Endothelial cell of umbilical vein (primary cell): ENCODE results near the gene AGPAT2. TPM values are rescaled to one million over a fixed set of nuclear protein-coding genes. Genes with fewer than 3 reads are reported as not detected.

ENCODE experiments used
- BruUV-seq: library from RNA; stranded (reverse); fragments of 400-500 nt; replicated peaks from 2 replicates; lab custom pipeline; 2021; lab: Mats Ljungman, UMichigan
- CTCF ChIA-PET: fragments of 300-600, 350-600 bp; sonication (Branson Sonifier 250); formaldehyde crosslinking; loops from one replicate; lab custom pipeline; 2021; ENCODE audit warnings: antibody characterized with exemption, inconsistent platforms; lab: Charles Lee
- POLR2A ChIA-PET: fragments of 300-600, 350-600 bp; sonication (Branson Sonifier 250); formaldehyde crosslinking; loops from one replicate; lab custom pipeline; 2021; ENCODE audit warnings: antibody characterized with exemption, inconsistent platforms; lab: Charles Lee
- DNase-seq: peaks from one replicate; pipeline ENCODE4 v3.0.0-alpha.2; 2011; ENCODE audit warnings: low read depth, low spot score
- FAIRE-seq: peaks from 2 replicates; lab custom pipeline; 2011; peaks lifted over from hg19 to GRCh38; lab: Jason Lieb, UNC
- H2AFZ ChIP-seq: 2 replicates; pipeline ENCODE4 v1.6.0; 2012; ENCODE audit warnings: low read depth, low read length, control low read depth, inconsistent platforms
- H3K27ac ChIP-seq: 2 replicates; pipeline ENCODE4 v1.5.1; 2011; ENCODE audit warnings: low read depth, mild to moderate bottlenecking, control low read depth, low read length, moderate library complexity; ENCODE audit not compliant: insufficient read depth
- H3K27me3 ChIP-seq, 2 experiments: 2 replicates each; pipeline versions ENCODE4 v1.6.0 to v1.6.1; 2011; ENCODE audit warnings: low read length in 2 of 2, mixed read lengths in 1 of 2; ENCODE audit not compliant: control insufficient read depth in 2 of 2, insufficient read depth in 2 of 2
- H3K36me3 ChIP-seq, 2 experiments: 2 replicates in 1 of 2; 3 replicates in 1 of 2; pipeline ENCODE4 v1.5.1; 2011; ENCODE audit warnings: low read length in 2 of 2, mild to moderate bottlenecking in 1 of 2, moderate library complexity in 1 of 2; ENCODE audit not compliant: control insufficient read depth in 2 of 2, insufficient read depth in 2 of 2; ENCODE audit errors: extremely low read depth in 1 of 2
- H3K4me1 ChIP-seq: 3 replicates; pipeline ENCODE4 v1.5.1; 2011; ENCODE audit warnings: mild to moderate bottlenecking, low read length; ENCODE audit not compliant: control insufficient read depth, insufficient read depth; ENCODE audit errors: extremely low read depth
- H3K4me2 ChIP-seq: 2 replicates; pipeline ENCODE4 v1.6.1; 2011; ENCODE audit warnings: low read length, control low read depth, mixed read lengths; ENCODE audit not compliant: insufficient read depth
- H3K4me3 ChIP-seq, 3 experiments: fragments of 200-600 bp in 1 of 3; sonication (generic), shearing (Covaris generic) in 1 of 3; replicated peaks in 1 of 3; 2 replicates each; pipeline ENCODE4 v1.5.1; 2011 to 2016; ENCODE audit warnings: control low read depth in 3 of 3, low read length in 3 of 3, mild to moderate bottlenecking in 2 of 3, inconsistent platforms in 1 of 3, low read depth in 1 of 3, moderate library complexity in 1 of 3; ENCODE audit not compliant: insufficient read depth in 1 of 3
- H3K79me2 ChIP-seq: 2 replicates; pipeline ENCODE4 v1.6.0; 2012; ENCODE audit warnings: low read length, inconsistent platforms; ENCODE audit not compliant: control insufficient read depth, insufficient read depth
- H3K9ac ChIP-seq: replicated peaks from 2 replicates; pipeline ENCODE3; 2011; ENCODE audit warnings: low read length, control low read depth; ENCODE audit not compliant: insufficient read depth; ENCODE audit errors: extremely low read depth
- H3K9me1 ChIP-seq: replicated peaks from 3 replicates; pipeline ENCODE4 v1.6.0; 2011; ENCODE audit warnings: mild to moderate bottlenecking, low read length; ENCODE audit not compliant: control insufficient read depth, insufficient read depth; ENCODE audit errors: extremely low read depth
- H3K9me3 ChIP-seq: replicated peaks from 2 replicates; pipeline ENCODE4 v1.5.1; 2012; ENCODE audit warnings: low read length, inconsistent platforms; ENCODE audit not compliant: control insufficient read depth, insufficient read depth
- H4K20me1 ChIP-seq: replicated peaks from 2 replicates; pipeline ENCODE3; 2011; ENCODE audit warnings: mild to moderate bottlenecking, low read length; ENCODE audit not compliant: control insufficient read depth, insufficient read depth; ENCODE audit errors: extremely low read depth
- CTCF ChIP-seq, 2 donors: IDR thresholded peaks; 1 replicate in 1 of 2; 2 replicates in 1 of 2; pipeline ENCODE4 v1.5.1; 2011; ENCODE audit warnings: low read length in 2 of 2, mild to moderate bottlenecking in 2 of 2, moderate library complexity in 2 of 2, control low read depth in 1 of 2, inconsistent platforms in 1 of 2, low read depth in 1 of 2; ENCODE audit not compliant: insufficient read depth in 1 of 2; ENCODE audit errors: extremely low read depth in 1 of 2
- EZH2 ChIP-seq: IDR thresholded peaks from 2 replicates; pipeline ENCODE4 v1.6.1; 2012; ENCODE audit warnings: borderline replicate concordance, low read depth, mild to moderate bottlenecking, moderate library complexity, low read length, inconsistent platforms; ENCODE audit not compliant: severe bottlenecking
- FOS ChIP-seq: IDR thresholded peaks from 2 replicates; pipeline ENCODE4 v1.6.1; 2011; ENCODE audit warnings: mild to moderate bottlenecking, low read length, moderate library complexity, borderline replicate concordance; ENCODE audit not compliant: insufficient read depth
- GATA2 ChIP-seq: IDR thresholded peaks from 2 replicates; pipeline ENCODE4 v1.7.0; 2011; ENCODE audit warnings: low read depth, mild to moderate bottlenecking, moderate library complexity, mixed read lengths, low read length; ENCODE audit not compliant: insufficient read length, insufficient read depth
- JUN ChIP-seq: IDR thresholded peaks from 2 replicates; pipeline ENCODE4 v1.6.1; 2011; ENCODE audit warnings: borderline replicate concordance, low read depth; ENCODE audit not compliant: insufficient read length, insufficient read depth
- MAX ChIP-seq: IDR thresholded peaks from 2 replicates; pipeline ENCODE4 v1.6.1; 2011; ENCODE audit not compliant: insufficient read depth, insufficient read length
- MYC ChIP-seq: IDR thresholded peaks from one replicate; pipeline ENCODE4 v1.6.1; 2011; ENCODE audit warnings: mild to moderate bottlenecking, low read depth, low read length
- POLR2A ChIP-seq: IDR thresholded peaks from 2 replicates; pipeline ENCODE4 v1.6.1; 2012; ENCODE audit warnings: low read depth, mild to moderate bottlenecking, control low read depth, low read length
- POLR2AphosphoS5 ChIP-seq: IDR thresholded peaks from 2 replicates; pipeline ENCODE4 v1.6.1; 2012; ENCODE audit warnings: low read depth, mild to moderate bottlenecking, control low read depth, low read length, moderate library complexity; ENCODE audit not compliant: insufficient read depth
- dilution Hi-C: fragments of 300-500 bp; cut with MboI; formaldehyde crosslinking; loops from one replicate; pipeline ENCODE4 v1.15.0; 2019; ENCODE audit warnings: low sequenced_read_pairs; ENCODE audit not compliant: extremely low pct_ligation_motif_present
- intact Hi-C: fragments of 100-400 bp; cut with micrococcal nuclease; formaldehyde crosslinking; loops from one replicate; pipeline ENCODE4 v1.10.0; 2022
- polyA plus RNA-seq, 4 experiments: library from polyadenylated mRNA; depleted of rRNA in 3 of 4; stranded (reverse) in 3 of 4; unstranded in 1 of 4; fragments of >200 nt; gene quantifications; 2 replicates each; pipeline versions ENCODE4 v1.2.1 to v1.2.3, GENCODE V29; 2011 to 2012; ENCODE audit warnings: missing spikeins in 1 of 4
- total RNA-seq: library from RNA; stranded (reverse); gene quantifications from 2 replicates; pipeline ENCODE4 v1.2.3, GENCODE V29; 2021

AGPAT2 gene
- total and polyA plus RNA-seq, 2 donors (not counting 3 experiments of a cell fraction or from before 2014, with no cell fraction given) = 45.5 to 55.3 TPM

- no peak for FAIRE-seq
- Histone ChIP-seq H3K27ac (no peak overlapping the region), H2AFZ (no peak overlapping the region), H3K4me1 (peaks cover 13% of the 10 kb centered on the region), H4K20me1 (no peaks in the 10 kb centered on the region), H3K79me2 (peaks cover 55% of the 10 kb centered on the region), H3K4me3 (no peak overlapping the region), H3K9me3 (no peaks in the 10 kb centered on the region), H3K9ac (no peak overlapping the region), H3K9me1 (no peaks in the 10 kb centered on the region), H3K36me3 (peaks cover 0 to 6% of the 10 kb centered on the region in 2 experiments), H3K4me2 (no peak overlapping the region), H3K27me3 (no peaks in the 10 kb centered on the region)
- no TSS peak for BruUV-seq
- no peak for TF ChIP-seq MYC
- TF ChIP-seq FOS = no peak
- no peak for TF ChIP-seq EZH2
- DNase-seq = no peak
- intact Hi-C loops = no loop called here
- ChIA-PET POLR2A (no interaction called here), CTCF (no interaction called here)
- dilution Hi-C loops = no loop called here
Measured at GRCh38 chr9:136683755-136684154, 3.5 kb downstream of the AGPAT2 start.

- intact Hi-C loops = no loop called here
- H3K9ac ChIP-seq = no peak overlapping the region
- H3K4me1 ChIP-seq = peaks cover 13% of the 10 kb centered on the region
- CTCF ChIA-PET = no interaction called here
- no peak overlapping the region for H2AFZ ChIP-seq
- dilution Hi-C loops = no loop called here
- no peak overlapping the region for H3K4me3 ChIP-seq
- FAIRE-seq (no peak), DNase-seq (no peak)
- H4K20me1 ChIP-seq = no peaks in the 10 kb centered on the region
- no peak overlapping the region for H3K27ac ChIP-seq
- H3K9me3 ChIP-seq = no peaks in the 10 kb centered on the region
- H3K79me2 ChIP-seq = peaks cover 55% of the 10 kb centered on the region
- H3K36me3 ChIP-seq = peaks cover 0 to 6% of the 10 kb centered on the region in 2 experiments
- no TSS peak for BruUV-seq
- no peaks in the 10 kb centered on the region for H3K27me3 ChIP-seq
- TF ChIP-seq EZH2 (no peak), JUN (no peak), MYC (no peak), POLR2A (no peak), GATA2 (no peak), POLR2AphosphoS5 (no peak), CTCF (IDR thresholded peaks at IDR 0.05; ENCODE audit: extremely low read depth in 1 of 2, insufficient read depth in 1 of 2, low read depth in 1 of 2, low read length in 2 of 2) (no peak), MAX (no peak), FOS (no peak)
- no peak overlapping the region for H3K4me2 ChIP-seq
- POLR2A ChIA-PET = no interaction called here
- no peaks in the 10 kb centered on the region for H3K9me1 ChIP-seq
Measured at GRCh38 chr9:136683173-136683745, 4.0 kb downstream of the AGPAT2 start.
